Karpas-422 (cell line): ENCODE data around the gene ZNF462. TPM values are rescaled to one million over a fixed set of nuclear protein-coding genes. Genes with fewer than 3 reads are reported as not detected.

Experiments
- DNase-seq: peaks from one replicate; pipeline ENCODE4 v3.0.0-alpha.2; 2015
- H2AFZ ChIP-seq: fragments of 200-600 bp; sonication (generic); 2 replicates; pipeline ENCODE4 v1.6.1; 2014; ENCODE audit warnings: antibody characterized with exemption, low read length, mixed read lengths
- H3K27ac ChIP-seq: fragments of 200-600 bp; sonication (generic); 2 replicates; pipeline ENCODE4 v1.5.1; 2014; ENCODE audit warnings: mild to moderate bottlenecking, low read length, moderate library complexity
- H3K27me3 ChIP-seq: fragments of 200-600 bp; sonication (generic); 2 replicates; pipeline ENCODE4 v1.6.1; 2014; ENCODE audit warnings: low read length, mixed read lengths
- H3K36me3 ChIP-seq: fragments of 200-600 bp; sonication (generic); 2 replicates; pipeline ENCODE4 v1.6.1; 2014; ENCODE audit warnings: low read length, mixed read lengths; ENCODE audit not compliant: insufficient read depth
- H3K4me1 ChIP-seq: fragments of 200-600 bp; sonication (generic); 2 replicates; pipeline ENCODE4 v1.6.1; 2014; ENCODE audit warnings: mild to moderate bottlenecking, low read length, mixed read lengths
- H3K4me2 ChIP-seq: fragments of 200-600 bp; sonication (generic); 2 replicates; pipeline ENCODE4 v1.6.1; 2014; ENCODE audit warnings: low read length, low read depth, mild to moderate bottlenecking; ENCODE audit not compliant: poor library complexity, severe bottlenecking
- H3K4me3 ChIP-seq: fragments of 200-600 bp; sonication (generic); 2 replicates; pipeline ENCODE4 v1.5.1; 2014; ENCODE audit warnings: mild to moderate bottlenecking, antibody characterized with exemption, low read length, mixed read lengths
- H3K79me2 ChIP-seq: fragments of 200-600 bp; sonication (generic); 2 replicates; pipeline ENCODE4 v1.6.1; 2014; ENCODE audit warnings: mild to moderate bottlenecking, low read length, mixed read lengths
- H3K9ac ChIP-seq: fragments of 200-600 bp; sonication (generic); 2 replicates; pipeline ENCODE4 v1.6.0; 2014; ENCODE audit warnings: low read length
- H3K9me2 ChIP-seq: fragments of 200-600 bp; sonication (generic), shearing (Covaris generic); replicated peaks from 2 replicates; pipeline ENCODE4 v1.6.0; 2014; ENCODE audit warnings: mild to moderate bottlenecking, low read length, moderate library complexity; ENCODE audit not compliant: insufficient read depth
- H3K9me3 ChIP-seq: fragments of 300-700, 200-600 bp; sonication (generic); 2 replicates; pipeline ENCODE4 v1.6.1; 2014; ENCODE audit warnings: low read length, mixed read lengths
- H4K20me1 ChIP-seq: fragments of 200-600 bp; sonication (generic); 2 replicates; pipeline ENCODE4 v1.6.1; 2014; ENCODE audit warnings: mild to moderate bottlenecking, antibody characterized with exemption, low read length, low read depth; ENCODE audit not compliant: insufficient read depth
- total RNA-seq: library from RNA; depleted of rRNA; stranded (reverse); fragments of >200 nt; shearing (Covaris generic); gene quantifications from 2 replicates; pipeline ENCODE4 v1.2.3, GENCODE V29; 2014; ENCODE audit warnings: low replicate concordance

ZNF462 gene
- total RNA-seq, 1 experiment from 2014 or later: not detected

DNA sequence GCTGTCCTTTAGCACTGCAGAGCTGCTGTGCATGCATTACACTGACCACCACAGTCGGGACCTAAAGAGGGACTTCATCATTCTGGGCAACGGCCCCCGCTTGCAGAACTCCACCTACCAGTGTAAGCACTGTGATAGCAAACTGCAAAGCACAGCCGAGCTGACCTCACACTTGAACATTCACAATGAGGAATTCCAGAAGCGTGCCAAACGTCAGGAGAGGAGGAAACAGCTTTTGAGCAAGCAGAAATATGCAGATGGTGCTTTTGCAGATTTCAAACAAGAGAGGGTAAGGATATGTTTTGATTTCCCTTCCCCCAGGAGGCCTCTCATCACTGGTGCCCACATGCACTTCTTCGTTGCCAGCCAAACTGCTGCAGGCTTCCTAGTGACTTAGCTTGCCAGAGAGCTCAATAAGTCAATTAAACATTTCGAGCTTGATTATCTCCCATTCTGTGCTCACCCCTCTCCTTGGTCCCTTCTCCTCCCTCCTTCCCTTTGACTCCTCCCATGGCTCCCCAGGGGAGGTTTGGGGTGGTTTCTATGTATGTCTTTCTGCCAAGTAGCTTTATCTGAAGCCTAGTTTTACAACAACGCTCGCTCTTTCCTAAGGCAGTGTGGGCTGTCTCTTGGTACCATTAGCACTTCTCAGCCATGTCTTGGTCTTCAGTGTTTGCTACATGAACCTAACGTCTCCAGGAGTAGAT is 66.7 kb downstream of the ZNF462 start:
- Histone ChIP-seq H3K36me3 (no peaks in the 10 kb centered on the region), H3K4me3 (no peak overlapping the region), H3K4me1 (no peaks in the 10 kb centered on the region), H3K4me2 (no peak overlapping the region), H3K9me2 (no peaks in the 10 kb centered on the region), H2AFZ (no peak overlapping the region), H3K9ac (no peak overlapping the region), H3K27ac (no peak overlapping the region), H3K9me3 (no peaks in the 10 kb centered on the region), H4K20me1 (no peaks in the 10 kb centered on the region), H3K27me3 (no peaks in the 10 kb centered on the region), H3K79me2 (no peaks in the 10 kb centered on the region)
- no peak for DNase-seq

DNA sequence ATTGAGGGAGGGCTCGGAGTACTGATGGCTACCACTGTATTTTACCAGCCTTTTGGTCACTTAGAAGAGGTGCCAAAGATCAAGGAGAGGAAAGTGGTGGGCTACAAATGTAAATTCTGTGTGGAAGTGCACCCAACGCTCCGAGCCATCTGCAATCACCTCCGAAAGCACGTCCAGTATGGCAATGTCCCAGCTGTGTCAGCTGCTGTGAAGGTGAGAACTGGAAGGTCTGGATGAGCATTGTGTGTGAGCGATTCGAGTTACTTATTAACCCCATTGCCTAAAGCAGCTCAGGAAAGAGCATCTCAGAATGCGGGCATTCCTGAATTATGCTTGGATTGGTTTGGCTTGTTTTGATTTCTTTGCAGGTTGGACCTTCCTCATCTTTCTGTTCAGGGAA is 67.5 kb downstream of the ZNF462 start:
- Histone ChIP-seq H3K4me3 (no peak overlapping the region), H3K79me2 (no peaks in the 10 kb centered on the region), H3K27me3 (no peaks in the 10 kb centered on the region)

DNA sequence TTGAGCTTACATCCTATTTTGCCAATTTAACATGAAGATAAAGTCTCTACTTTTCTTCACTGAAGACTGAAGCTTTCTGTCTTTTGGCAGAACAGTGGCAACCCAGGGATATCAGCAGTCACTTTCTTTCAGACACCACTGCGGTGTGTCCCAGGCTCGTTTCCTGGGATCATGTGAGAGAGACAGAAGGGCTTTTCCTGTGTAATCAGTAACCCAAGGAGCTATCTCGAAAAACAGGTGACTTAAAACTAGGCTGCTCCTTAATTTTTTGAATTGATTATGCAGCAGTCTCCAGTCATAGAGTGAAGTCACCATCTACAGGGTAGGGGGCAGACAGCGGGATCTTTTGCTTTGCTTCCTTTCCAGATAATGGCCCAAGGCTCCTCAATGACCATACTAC is 68.5 kb downstream of the ZNF462 start:
- Histone ChIP-seq H3K9ac (no peak overlapping the region), H4K20me1 (no peaks in the 10 kb centered on the region), H3K79me2 (no peaks in the 10 kb centered on the region), H3K4me2 (no peak overlapping the region), H3K4me3 (no peak overlapping the region), H2AFZ (no peak overlapping the region), H3K4me1 (no peaks in the 10 kb centered on the region), H3K27me3 (no peaks in the 10 kb centered on the region), H3K27ac (no peak overlapping the region), H3K9me3 (no peaks in the 10 kb centered on the region), H3K36me3 (no peaks in the 10 kb centered on the region), H3K9me2 (no peaks in the 10 kb centered on the region)
- DNase-seq: no peak

More for the DNA sequence above, 67.5 kb downstream of the ZNF462 start:
- H3K4me2 ChIP-seq: no peak overlapping the region
- DNase-seq: no peak
- no peak overlapping the region for H3K27ac ChIP-seq
- H3K9me3 ChIP-seq: no peaks in the 10 kb centered on the region
- H4K20me1 ChIP-seq: no peaks in the 10 kb centered on the region
- no peak overlapping the region for H2AFZ ChIP-seq
- no peak overlapping the region for H3K9ac ChIP-seq
- H3K36me3 ChIP-seq: no peaks in the 10 kb centered on the region
- no peaks in the 10 kb centered on the region for H3K4me1 ChIP-seq
- H3K9me2 ChIP-seq: no peaks in the 10 kb centered on the region

DNA sequence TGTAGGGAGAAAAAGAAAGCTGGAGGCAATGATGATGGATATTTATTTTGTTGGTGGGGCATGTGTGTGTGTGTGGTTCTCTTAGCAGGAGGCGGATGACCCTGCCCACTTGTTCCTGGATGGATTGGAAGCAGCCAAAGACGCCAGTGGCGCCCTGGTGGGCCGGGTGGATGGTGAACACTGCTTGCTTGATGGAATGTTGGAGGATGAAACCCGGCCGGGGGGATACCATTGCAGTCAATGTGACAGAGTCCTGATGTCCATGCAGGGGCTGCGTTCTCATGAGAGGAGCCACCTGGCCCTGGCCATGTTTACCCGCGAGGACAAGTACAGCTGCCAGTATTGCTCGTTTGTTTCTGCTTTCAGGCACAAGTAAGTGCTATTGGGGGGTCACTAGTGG is 69.2 kb downstream of the ZNF462 start:
- H3K27ac ChIP-seq: no peak overlapping the region
- H3K9me2 ChIP-seq: no peaks in the 10 kb centered on the region
- H3K79me2 ChIP-seq: no peaks in the 10 kb centered on the region
- H3K9me3 ChIP-seq: no peaks in the 10 kb centered on the region
- no peaks in the 10 kb centered on the region for H4K20me1 ChIP-seq
- H3K36me3 ChIP-seq: no peaks in the 10 kb centered on the region
- DNase-seq: no peak
- H3K4me1 ChIP-seq: no peaks in the 10 kb centered on the region
- H3K27me3 ChIP-seq: no peaks in the 10 kb centered on the region
- H3K9ac ChIP-seq: no peak overlapping the region
- H3K4me3 ChIP-seq: no peak overlapping the region
- no peak overlapping the region for H3K4me2 ChIP-seq
- H2AFZ ChIP-seq: no peak overlapping the region

DNA sequence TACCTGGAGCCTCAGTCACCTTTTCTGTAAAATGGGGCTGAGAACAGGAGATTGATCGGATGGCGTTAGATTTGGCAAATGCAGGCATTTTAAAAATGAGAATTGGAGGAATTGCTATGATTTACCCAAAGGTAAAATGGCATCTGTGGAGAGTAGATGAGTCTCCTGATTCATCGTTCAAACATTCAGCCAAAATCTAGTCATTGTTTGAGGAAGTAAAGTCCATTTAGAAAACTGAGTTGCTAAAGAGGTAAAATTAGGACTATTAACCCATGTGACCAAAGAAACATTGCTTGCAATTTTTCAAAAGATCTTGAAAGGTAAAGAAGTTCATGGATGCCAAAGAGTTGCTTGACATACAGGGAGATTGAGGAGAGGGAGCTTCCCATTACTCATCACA is 69.7 kb downstream of the ZNF462 start:
- Histone ChIP-seq H3K4me2 (no peak overlapping the region), H3K9ac (no peak overlapping the region), H3K36me3 (no peaks in the 10 kb centered on the region), H3K9me2 (no peaks in the 10 kb centered on the region), H3K4me3 (no peak overlapping the region), H3K9me3 (no peaks in the 10 kb centered on the region), H3K79me2 (no peaks in the 10 kb centered on the region), H4K20me1 (no peaks in the 10 kb centered on the region), H3K27me3 (no peaks in the 10 kb centered on the region), H3K27ac (no peak overlapping the region), H2AFZ (no peak overlapping the region), H3K4me1 (no peaks in the 10 kb centered on the region)
- no peak for DNase-seq

DNA sequence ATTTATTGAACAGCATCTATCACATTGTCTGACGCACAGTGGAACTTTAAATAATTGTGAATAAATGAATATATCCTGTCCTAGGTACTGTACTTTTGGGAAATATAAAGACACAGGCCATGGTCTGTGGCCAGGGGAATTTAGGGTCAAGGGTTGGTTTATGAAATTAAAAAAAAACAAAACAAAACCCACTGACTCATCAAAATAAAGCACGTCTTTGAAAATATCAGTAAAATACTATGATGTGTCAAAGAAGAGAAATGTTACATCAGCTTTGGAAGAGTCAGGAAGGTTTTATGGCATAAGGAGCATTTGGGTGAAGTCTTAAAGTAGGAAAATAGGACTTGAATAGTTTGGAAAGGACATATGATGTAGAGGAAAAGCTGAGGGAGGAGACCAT is 70.5 kb downstream of the ZNF462 start:
- DNase-seq: no peak
- Histone ChIP-seq H3K79me2 (no peaks in the 10 kb centered on the region), H4K20me1 (no peaks in the 10 kb centered on the region)

DNA sequence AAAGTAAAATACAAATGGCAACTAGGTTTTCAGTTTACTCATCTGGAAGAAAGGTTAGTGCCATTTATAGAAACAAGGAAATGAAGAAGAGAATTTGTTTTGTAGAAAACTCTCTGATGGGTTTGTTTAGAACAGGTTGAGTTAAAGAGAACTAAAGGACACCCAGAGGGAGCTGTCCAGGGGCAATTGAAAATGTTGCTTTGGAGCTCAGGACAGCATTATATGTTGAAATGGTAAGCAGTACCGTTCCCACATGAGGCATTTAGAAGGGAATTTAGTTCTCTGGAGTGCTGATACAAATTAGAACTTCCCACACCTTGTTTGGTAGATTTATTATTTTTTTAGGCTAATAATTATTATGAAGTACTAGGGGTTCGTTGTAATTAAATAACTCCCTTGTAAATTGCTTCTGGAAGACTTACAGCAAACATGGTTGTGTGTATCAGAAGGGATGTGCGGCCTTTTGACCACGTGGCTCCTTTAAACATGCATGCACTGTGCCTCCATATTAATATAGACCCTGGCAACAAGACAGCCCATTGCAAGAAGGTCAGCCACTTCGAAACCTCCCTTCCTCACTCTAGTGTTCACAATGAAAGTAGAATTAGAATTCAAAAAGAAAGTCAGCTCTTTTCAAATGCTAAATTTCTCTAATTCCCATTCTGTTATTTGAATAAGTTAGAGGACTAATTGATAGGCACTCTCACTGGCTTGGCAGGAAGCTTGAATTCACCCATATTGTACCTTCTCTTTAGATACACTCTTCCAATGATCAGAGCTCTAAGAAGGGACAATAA is 71.7 kb downstream of the ZNF462 start:
- Histone ChIP-seq H3K36me3 (no peaks in the 10 kb centered on the region), H3K4me3 (no peak overlapping the region), H4K20me1 (no peaks in the 10 kb centered on the region), H3K4me1 (no peaks in the 10 kb centered on the region), H3K9me2 (no peaks in the 10 kb centered on the region), H3K27me3 (no peaks in the 10 kb centered on the region), H2AFZ (no peak overlapping the region), H3K79me2 (no peaks in the 10 kb centered on the region), H3K9ac (no peak overlapping the region), H3K4me2 (no peak overlapping the region), H3K9me3 (no peaks in the 10 kb centered on the region), H3K27ac (no peak overlapping the region)
- no peak for DNase-seq

More for the DNA sequence above, 70.5 kb downstream of the ZNF462 start:
- Histone ChIP-seq H3K27ac (no peak overlapping the region), H3K36me3 (no peaks in the 10 kb centered on the region), H3K9ac (no peak overlapping the region), H3K27me3 (no peaks in the 10 kb centered on the region), H3K4me1 (no peaks in the 10 kb centered on the region), H3K9me3 (no peaks in the 10 kb centered on the region), H3K4me2 (no peak overlapping the region), H3K4me3 (no peak overlapping the region), H2AFZ (no peak overlapping the region), H3K9me2 (no peaks in the 10 kb centered on the region)

DNA sequence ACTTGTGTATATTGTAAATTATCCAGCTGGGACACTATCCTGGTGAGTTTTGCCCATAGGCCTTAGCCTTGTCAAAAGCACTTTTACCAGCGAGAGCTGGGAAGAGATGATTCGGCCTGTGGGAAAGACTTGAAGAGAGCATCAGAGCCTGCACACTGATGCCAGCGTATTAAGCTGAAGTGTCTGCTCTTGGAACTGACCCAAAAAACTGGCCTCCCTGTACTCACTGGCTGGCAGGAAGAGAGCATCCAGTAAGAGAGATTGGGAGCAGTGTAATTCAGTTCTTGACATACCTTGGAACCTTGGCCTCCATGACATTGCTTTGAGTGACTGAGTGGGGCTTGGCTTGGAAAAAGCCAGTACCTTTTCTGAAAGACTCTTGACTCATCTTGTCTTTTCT is 73.7 kb downstream of the ZNF462 start:
- Histone ChIP-seq H3K79me2 (no peaks in the 10 kb centered on the region), H3K9ac (no peak overlapping the region), H4K20me1 (no peaks in the 10 kb centered on the region), H3K27me3 (no peaks in the 10 kb centered on the region), H3K4me2 (no peak overlapping the region), H3K4me1 (no peaks in the 10 kb centered on the region), H3K4me3 (no peak overlapping the region), H3K9me3 (no peaks in the 10 kb centered on the region), H3K36me3 (no peaks in the 10 kb centered on the region), H3K9me2 (no peaks in the 10 kb centered on the region), H3K27ac (no peak overlapping the region), H2AFZ (no peak overlapping the region)
- DNase-seq: no peak
